ENCODE measurements around the gene FAM200A. TPM values are rescaled to one million over a fixed set of nuclear protein-coding genes. Genes with fewer than 3 reads are reported as not detected.

FAM200A gene
- total and polyA plus RNA-seq, 2 of the 13 experiments (the other 11 are each of a cell fraction or from before 2014, with no cell fraction given), result 4.7 to 6.3 TPM

DNA sequence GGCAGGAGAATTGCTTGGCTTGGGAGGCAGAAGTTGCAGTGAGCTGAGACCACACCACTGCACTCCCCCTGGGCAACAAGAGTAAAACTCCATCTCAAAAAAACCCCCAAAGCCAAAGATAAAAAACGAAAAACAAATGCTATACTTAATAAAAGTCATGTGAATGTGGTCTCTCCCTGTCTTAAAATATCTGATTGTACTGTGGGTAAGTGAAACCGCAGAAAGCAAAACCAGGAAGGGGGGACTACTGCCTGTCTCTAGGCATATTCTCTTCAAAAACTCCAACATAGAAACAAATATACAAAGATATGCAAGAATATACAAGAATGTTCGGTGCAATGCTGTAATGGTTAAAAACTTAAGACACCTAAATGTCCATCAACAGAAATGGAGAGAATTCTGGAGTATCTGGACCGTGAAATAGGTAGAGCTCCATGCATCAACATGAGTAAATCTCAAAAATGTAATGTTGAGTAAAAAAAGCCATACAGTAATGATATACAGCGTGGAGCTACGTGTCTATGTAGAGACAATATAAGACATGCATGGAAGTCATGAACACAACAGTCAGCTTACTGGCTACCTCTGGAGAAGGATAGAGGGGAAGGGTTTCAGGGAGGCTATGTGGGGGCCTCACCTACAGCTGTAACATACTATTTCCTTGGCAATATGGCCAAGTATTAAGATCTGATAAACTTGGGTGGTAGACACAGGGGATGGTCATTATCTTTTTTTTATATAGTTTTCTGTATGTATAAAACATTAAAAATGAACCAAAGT lies 54.0 kb downstream of the FAM200A start:
- BruUV-seq (replicated peaks), result no TSS peak
- ATAC-seq, result no peak
- intact Hi-C loops (cut with micrococcal nuclease; ENCODE audit: unreplicated experiment) (no loop called here), in situ Hi-C loops (cut with HindIII; ENCODE audit: extremely low pct_ligation_motif_present, low pct_unique_long_range_greater_than_20kb) (no loop called here)
- Histone ChIP-seq H3K27me3 (ENCODE audit: control insufficient read depth in 1 of 2, insufficient read depth in 2 of 2, low read length in 2 of 2) (no peaks in the 10 kb centered on the region; a peak in 1 of 5 replicates), H2AFZ (ENCODE audit: low read length) (no peak overlapping the region), H3K36me3 (replicated peaks in 1 of 2; ENCODE audit: control insufficient read depth in 1 of 2, insufficient read depth in 2 of 2, low read length in 2 of 2) (peaks cover 10 to 24% of the 10 kb centered on the region in 2 experiments), H3K9me3 (ENCODE audit: low read length) (no peaks in the 10 kb centered on the region), H3K27ac (ENCODE audit: extremely low read length, insufficient read depth, low read length) (no peak overlapping the region), H4K20me1 (ENCODE audit: insufficient read depth, low read length) (peaks cover 17% of the 10 kb centered on the region), H3K4me2 (ENCODE audit: low read depth, low read length) (peak overlapping the region; percentile 90), H3K79me2 (ENCODE audit: insufficient read depth, low read length) (peaks cover 40% of the 10 kb centered on the region), H3K4me3 (replicated peaks in 1 of 3; ENCODE audit: insufficient read depth in 1 of 3, low read depth in 2 of 3, low read length in 3 of 3) (peak overlapping the region; percentile 75 to 99 (median 98)), H3K4me1 (ENCODE audit: insufficient read depth, low read length) (peaks cover 17% of the 10 kb centered on the region), H3K9ac (ENCODE audit: insufficient read depth, low read depth, low read length) (peak overlapping the region; percentile 85)
- DNase-seq (ENCODE audit: low spot score), result no peak
- no peak for FAIRE-seq
- TF ChIP-seq, protein P1, sequence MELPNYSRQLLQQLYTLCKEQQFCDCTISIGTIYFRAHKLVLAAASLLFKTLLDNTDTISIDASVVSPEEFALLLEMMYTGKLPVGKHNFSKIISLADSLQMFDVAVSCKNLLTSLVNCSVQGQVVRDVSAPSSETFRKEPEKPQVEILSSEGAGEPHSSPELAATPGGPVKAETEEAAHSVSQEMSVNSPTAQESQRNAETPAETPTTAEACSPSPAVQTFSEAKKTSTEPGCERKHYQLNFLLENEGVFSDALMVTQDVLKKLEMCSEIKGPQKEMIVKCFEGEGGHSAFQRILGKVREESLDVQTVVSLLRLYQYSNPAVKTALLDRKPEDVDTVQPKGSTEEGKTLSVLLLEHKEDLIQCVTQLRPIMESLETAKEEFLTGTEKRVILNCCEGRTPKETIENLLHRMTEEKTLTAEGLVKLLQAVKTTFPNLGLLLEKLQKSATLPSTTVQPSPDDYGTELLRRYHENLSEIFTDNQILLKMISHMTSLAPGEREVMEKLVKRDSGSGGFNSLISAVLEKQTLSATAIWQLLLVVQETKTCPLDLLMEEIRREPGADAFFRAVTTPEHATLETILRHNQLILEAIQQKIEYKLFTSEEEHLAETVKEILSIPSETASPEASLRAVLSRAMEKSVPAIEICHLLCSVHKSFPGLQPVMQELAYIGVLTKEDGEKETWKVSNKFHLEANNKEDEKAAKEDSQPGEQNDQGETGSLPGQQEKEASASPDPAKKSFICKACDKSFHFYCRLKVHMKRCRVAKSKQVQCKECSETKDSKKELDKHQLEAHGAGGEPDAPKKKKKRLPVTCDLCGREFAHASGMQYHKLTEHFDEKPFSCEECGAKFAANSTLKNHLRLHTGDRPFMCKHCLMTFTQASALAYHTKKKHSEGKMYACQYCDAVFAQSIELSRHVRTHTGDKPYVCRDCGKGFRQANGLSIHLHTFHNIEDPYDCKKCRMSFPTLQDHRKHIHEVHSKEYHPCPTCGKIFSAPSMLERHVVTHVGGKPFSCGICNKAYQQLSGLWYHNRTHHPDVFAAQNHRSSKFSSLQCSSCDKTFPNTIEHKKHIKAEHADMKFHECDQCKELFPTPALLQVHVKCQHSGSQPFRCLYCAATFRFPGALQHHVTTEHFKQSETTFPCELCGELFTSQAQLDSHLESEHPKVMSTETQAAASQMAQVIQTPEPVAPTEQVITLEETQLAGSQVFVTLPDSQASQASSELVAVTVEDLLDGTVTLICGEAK (IDR thresholded peaks at IDR 0.05), result no peak
- TF ChIP-seq, protein P1 (CRISPR knock-in tag; IDR thresholded peaks at IDR 0.05), result no peak
- TF ChIP-seq, protein P2, sequence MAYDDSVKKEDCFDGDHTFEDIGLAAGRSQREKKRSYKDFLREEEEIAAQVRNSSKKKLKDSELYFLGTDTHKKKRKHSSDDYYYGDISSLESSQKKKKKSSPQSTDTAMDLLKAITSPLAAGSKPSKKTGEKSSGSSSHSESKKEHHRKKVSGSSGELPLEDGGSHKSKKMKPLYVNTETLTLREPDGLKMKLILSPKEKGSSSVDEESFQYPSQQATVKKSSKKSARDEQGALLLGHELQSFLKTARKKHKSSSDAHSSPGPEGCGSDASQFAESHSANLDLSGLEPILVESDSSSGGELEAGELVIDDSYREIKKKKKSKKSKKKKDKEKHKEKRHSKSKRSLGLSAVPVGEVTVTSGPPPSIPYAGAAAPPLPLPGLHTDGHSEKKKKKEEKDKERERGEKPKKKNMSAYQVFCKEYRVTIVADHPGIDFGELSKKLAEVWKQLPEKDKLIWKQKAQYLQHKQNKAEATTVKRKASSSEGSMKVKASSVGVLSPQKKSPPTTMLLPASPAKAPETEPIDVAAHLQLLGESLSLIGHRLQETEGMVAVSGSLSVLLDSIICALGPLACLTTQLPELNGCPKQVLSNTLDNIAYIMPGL (CRISPR knock-in tag; IDR thresholded peaks at IDR 0.05; ENCODE audit: borderline replicate concordance in 1 of 2, low read depth in 1 of 2), result 0 out of 4 replicates have a peak, but pooled peaks of 1 of the 2 experiments have one; percentile 28
- TF ChIP-seq ISL2 (CRISPR knock-in tag; IDR thresholded peaks at IDR 0.05), result no peak
- TF ChIP-seq SP4 (CRISPR knock-in tag; IDR thresholded peaks at IDR 0.05), result no peak
- no peak for TF ChIP-seq GATA4 (IDR thresholded peaks at IDR 0.05; ENCODE audit: borderline replicate concordance, low read depth)
- ChIA-PET POLR2A (interaction anchor here (1.0 kb wide), 1 partner anchor 32 kb away, joined by 3 read pairs; no protein-coding TSS in a partner anchor), CTCF (ENCODE audit: low intra/inter-chr PET ratio, low total read pairs) (no interaction called here)
- 65% methylated on average over 6 of the region's 6 CpGs for WGBS (ENCODE audit: low lambda C conversion rate)

All from HepG2 (cell line).